Activated T-cell treated with anti-CD3 and anti-CD28 coated beads, Interleukin-2, amount 50 U/mL, for 72 hours (primary cell): ENCODE results near the gene PCGF2. TPM values are rescaled to one million over a fixed set of nuclear protein-coding genes. Genes with fewer than 3 reads are reported as not detected.

ENCODE experiments used
- ATAC-seq, 2 donors: fragments of 150-1000 bp; cut with Tn5 transposase; replicated peaks in 1 of 2; 2 replicates each; pipeline ENCODE4 v1.10.0; 2021; ENCODE audit warnings: moderate library complexity in 2 of 2, mild to moderate bottlenecking in 1 of 2
- DNase-seq, 2 donors: peaks; one replicate each; pipeline ENCODE4 v3.0.0; 2021 to 2022; ENCODE audit warnings: mixed read lengths in 1 of 2
- H3K27ac Mint-ChIP-seq: one replicate; pipeline ENCODE4 v1.8.0; 2022; ENCODE audit warnings: mild to moderate bottlenecking, moderate library complexity, mixed read lengths
- H3K27me3 Mint-ChIP-seq: one replicate; pipeline ENCODE4 v1.8.0; 2022; ENCODE audit warnings: low read depth, mixed read lengths
- H3K36me3 Mint-ChIP-seq, 2 donors: one replicate each; pipeline ENCODE4 v1.8.0; 2022; ENCODE audit warnings: mixed read lengths in 2 of 2, mild to moderate bottlenecking in 1 of 2; ENCODE audit not compliant: insufficient read depth in 2 of 2
- H3K4me1 Mint-ChIP-seq: one replicate; pipeline ENCODE4 v1.8.0; 2022; ENCODE audit warnings: low read depth, mixed read lengths
- H3K4me3 Mint-ChIP-seq, 2 donors: one replicate each; pipeline ENCODE4 v1.8.0; 2022; ENCODE audit warnings: mild to moderate bottlenecking in 2 of 2, mixed read lengths in 2 of 2, moderate library complexity in 2 of 2
- H3K9me3 Mint-ChIP-seq, 2 donors: one replicate each; pipeline ENCODE4 v1.8.0; 2022; ENCODE audit warnings: mixed read lengths in 2 of 2
- total RNA-seq, 2 donors: library from RNA; stranded (reverse); gene quantifications; one replicate each; pipeline ENCODE4 v1.2.3, GENCODE V29; 2022

The PCGF2 gene
- total RNA-seq, 2 donors from 2014 or later, result 2.7 to 7.7 TPM

DNA sequence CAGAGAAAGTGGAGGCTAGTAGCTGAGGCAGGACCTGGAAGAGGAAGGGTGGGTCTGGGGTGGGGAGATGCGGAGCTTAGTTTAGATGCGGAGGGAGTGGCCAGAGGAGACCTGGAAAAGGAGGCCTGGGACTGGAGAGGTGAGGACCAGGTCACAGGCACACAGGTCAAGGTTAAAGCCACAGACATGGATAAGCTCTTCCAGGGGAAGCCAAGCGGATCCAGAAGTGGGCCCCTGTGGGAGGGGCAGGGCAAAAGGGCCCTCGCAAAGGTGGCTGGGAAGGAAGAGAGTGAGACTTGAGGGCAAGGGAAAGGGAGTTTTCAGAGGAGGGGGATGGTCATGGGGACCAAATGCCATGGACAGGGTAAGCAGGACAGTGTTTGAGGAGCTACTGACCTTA is 57.0 kb downstream of the PCGF2 start:
- ATAC-seq, result no peak

DNA sequence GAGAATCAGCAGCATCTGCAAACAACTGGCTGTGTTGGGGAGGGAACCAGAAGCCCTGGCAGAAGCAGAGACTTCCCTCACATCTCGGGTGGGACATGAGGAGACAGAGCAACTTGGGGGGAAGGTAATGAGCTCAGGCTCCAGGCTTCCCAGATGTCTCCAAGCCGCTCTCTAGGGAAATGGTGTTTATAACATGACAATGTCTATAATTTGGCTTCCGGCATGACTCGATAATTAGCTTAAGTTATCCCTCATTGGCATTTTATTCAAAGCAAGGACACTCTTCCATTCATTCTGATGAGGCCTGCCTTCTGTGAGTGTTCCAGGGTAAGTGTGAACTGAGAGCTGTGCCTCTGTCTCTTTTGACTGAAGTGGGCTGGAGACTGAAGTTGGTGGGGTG is 57.8 kb downstream of the PCGF2 start:
- no peaks in the 10 kb centered on the region for H3K9me3 Mint-ChIP-seq
- DNase-seq, result no peak
- no peaks in the 10 kb centered on the region for H3K36me3 Mint-ChIP-seq
- no peak for ATAC-seq
- H3K4me3 Mint-ChIP-seq, result no peak overlapping the region
- peaks cover 6% of the 10 kb centered on the region for H3K27me3 Mint-ChIP-seq
- peaks cover 6% of the 10 kb centered on the region for H3K4me1 Mint-ChIP-seq
- H3K27ac Mint-ChIP-seq, result no peak overlapping the region

More for the DNA sequence above, 57.0 kb downstream of the PCGF2 start:
- Mint-ChIP-seq H3K4me1 (peaks cover 13% of the 10 kb centered on the region), H3K9me3 (no peaks in the 10 kb centered on the region), H3K4me3 (no peak overlapping the region), H3K36me3 (no peaks in the 10 kb centered on the region), H3K27ac (no peak overlapping the region), H3K27me3 (peaks cover 6% of the 10 kb centered on the region)
- no peak for DNase-seq

GRCh38 chr17:38687286-38687685 is 60.9 kb downstream of the PCGF2 start:
- DNase-seq (no peak), ATAC-seq (no peak)
- H3K9me3 Mint-ChIP-seq, result no peaks in the 10 kb centered on the region
- H3K4me3 Mint-ChIP-seq, result no peak overlapping the region
- no peak overlapping the region for H3K27ac Mint-ChIP-seq
- no peaks in the 10 kb centered on the region for H3K36me3 Mint-ChIP-seq
- H3K4me1 Mint-ChIP-seq, result peaks cover 6% of the 10 kb centered on the region
- peaks cover 6% of the 10 kb centered on the region for H3K27me3 Mint-ChIP-seq

DNA sequence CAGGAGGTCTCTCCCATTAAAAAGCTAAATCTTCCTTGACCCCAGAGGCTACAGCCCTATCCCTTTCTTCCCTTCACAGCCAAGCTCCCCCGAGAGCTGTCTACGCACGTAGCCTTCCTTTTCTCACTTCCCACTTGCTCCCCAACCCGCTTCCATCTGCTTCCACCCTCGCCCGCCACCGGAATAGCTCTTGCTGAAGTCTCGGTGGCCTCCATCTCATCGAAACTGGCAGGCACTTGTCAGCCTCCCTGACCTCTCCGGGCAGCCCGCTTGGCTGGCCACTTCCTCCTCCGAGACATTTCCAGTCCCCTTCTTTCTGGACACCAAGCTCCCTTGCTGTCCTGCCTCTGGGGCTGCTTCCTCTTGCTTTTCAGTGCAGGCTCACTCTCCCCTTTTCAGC is 62.6 kb downstream of the PCGF2 start:
- H3K36me3 Mint-ChIP-seq, result no peaks in the 10 kb centered on the region

More for the DNA sequence above, 62.6 kb downstream of the PCGF2 start:
- no peaks in the 10 kb centered on the region for H3K9me3 Mint-ChIP-seq
- no peak overlapping the region for H3K4me3 Mint-ChIP-seq
- DNase-seq (no peak), ATAC-seq (no peak)
- H3K4me1 Mint-ChIP-seq, result peaks cover 6% of the 10 kb centered on the region
- H3K27me3 Mint-ChIP-seq, result peaks cover 1% of the 10 kb centered on the region
- H3K27ac Mint-ChIP-seq, result no peak overlapping the region

Other genes with a start within 250 kb of the PCGF2 start
- 1 to 10 TPM in 1 of 2 donors, under 1 TPM in 1; 0.72 to 1.8 TPM for gene SRCIN1, start 142.4 kb downstream of the PCGF2 start, total RNA-seq
- gene EPOP, start 73.4 kb downstream of the PCGF2 start, total RNA-seq, result 10 to 100 TPM; 30.3 to 37.4 TPM
- gene MLLT6, start 43.1 kb downstream of the PCGF2 start, total RNA-seq, result 100 to 1,000 TPM; 251 to 263 TPM
- gene CISD3, start 18.0 kb downstream of the PCGF2 start, total RNA-seq, result 10 to 100 TPM; 25.5 to 27.8 TPM
- 100 to 1,000 TPM; 182 to 190 TPM for gene PSMB3, start 4.4 kb upstream of the PCGF2 start, total RNA-seq
- 10 to 100 TPM; 32.7 to 34.3 TPM for gene PIP4K2B, start 51.2 kb upstream of the PCGF2 start, total RNA-seq
- 10 to 100 TPM; 29.7 to 33.5 TPM for gene CWC25, start 77.0 kb upstream of the PCGF2 start, total RNA-seq
- gene RPL23, start 105.4 kb upstream of the PCGF2 start, total RNA-seq, result 1,000 to 10,000 TPM; 1,230 to 1,505 TPM
- gene LASP1, start 121.7 kb upstream of the PCGF2 start, total RNA-seq, result 100 to 1,000 TPM; 160 to 172 TPM
- under 1 TPM in 1 of 2 donors, not detected in 1; 0.16 TPM for gene FBXO47, start 219.1 kb upstream of the PCGF2 start, total RNA-seq